Erythroblast (primary cell): Measurements from ENCODE around the gene AMH.

ENCODE experiments used
- GATA1 ChIP-seq: IDR thresholded peaks from 2 replicates; pipeline ENCODE4 v1.6.1; 2011; ENCODE audit warnings: low read depth, mild to moderate bottlenecking, control low read depth, low read length, moderate library complexity
- POLR2A ChIP-seq: IDR thresholded peaks from 2 replicates; pipeline ENCODE4 v1.6.1; 2011; ENCODE audit warnings: mild to moderate bottlenecking, low read length

DNA sequence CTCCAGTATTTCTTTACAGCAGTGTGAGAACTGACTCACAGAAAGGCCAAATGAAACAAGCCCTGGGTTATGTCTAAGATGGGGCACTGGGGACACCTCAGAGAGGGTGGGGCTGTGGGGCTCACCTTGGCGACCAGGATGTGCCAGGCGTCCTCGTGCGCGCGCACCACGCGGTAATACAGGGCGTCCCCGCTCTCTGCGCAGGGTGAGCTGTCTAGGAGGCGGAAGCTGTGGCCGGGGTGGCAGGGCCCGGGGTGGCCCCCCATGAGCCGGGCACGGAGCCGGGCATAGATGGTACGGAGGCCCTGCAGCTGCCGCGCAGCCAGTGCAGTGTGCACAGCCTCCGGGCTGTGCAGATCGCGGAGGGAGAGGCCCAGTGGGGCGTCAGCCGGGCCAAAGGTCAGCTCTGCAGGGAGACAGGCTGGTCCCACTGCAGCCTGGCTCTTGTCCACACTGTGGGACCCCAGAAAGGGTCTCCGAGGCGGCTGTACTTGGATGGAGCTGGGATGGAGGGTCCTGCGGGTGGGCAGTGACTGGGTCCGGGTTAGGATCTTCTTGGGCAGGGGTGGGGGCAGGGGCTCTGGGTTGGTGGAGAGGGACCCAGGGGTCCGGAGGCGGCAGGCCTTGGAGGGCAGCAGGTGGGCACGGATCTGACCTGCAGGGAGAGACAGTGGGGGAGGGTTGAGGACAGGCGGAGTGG is 29.5 kb downstream of the AMH start:
- TF ChIP-seq POLR2A (no peak), GATA1 (no peak)
